Glomerular visceral epithelial cell (primary cell): Measurements from ENCODE around the gene AXIN2.

Source experiments
- DNase-seq: peaks from one replicate; pipeline ENCODE4 v3.0.0-alpha.2; 2016; ENCODE audit errors: extremely low spot score

Gene AXIN2, protein sequence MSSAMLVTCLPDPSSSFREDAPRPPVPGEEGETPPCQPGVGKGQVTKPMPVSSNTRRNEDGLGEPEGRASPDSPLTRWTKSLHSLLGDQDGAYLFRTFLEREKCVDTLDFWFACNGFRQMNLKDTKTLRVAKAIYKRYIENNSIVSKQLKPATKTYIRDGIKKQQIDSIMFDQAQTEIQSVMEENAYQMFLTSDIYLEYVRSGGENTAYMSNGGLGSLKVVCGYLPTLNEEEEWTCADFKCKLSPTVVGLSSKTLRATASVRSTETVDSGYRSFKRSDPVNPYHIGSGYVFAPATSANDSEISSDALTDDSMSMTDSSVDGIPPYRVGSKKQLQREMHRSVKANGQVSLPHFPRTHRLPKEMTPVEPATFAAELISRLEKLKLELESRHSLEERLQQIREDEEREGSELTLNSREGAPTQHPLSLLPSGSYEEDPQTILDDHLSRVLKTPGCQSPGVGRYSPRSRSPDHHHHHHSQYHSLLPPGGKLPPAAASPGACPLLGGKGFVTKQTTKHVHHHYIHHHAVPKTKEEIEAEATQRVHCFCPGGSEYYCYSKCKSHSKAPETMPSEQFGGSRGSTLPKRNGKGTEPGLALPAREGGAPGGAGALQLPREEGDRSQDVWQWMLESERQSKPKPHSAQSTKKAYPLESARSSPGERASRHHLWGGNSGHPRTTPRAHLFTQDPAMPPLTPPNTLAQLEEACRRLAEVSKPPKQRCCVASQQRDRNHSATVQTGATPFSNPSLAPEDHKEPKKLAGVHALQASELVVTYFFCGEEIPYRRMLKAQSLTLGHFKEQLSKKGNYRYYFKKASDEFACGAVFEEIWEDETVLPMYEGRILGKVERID

DNA sequence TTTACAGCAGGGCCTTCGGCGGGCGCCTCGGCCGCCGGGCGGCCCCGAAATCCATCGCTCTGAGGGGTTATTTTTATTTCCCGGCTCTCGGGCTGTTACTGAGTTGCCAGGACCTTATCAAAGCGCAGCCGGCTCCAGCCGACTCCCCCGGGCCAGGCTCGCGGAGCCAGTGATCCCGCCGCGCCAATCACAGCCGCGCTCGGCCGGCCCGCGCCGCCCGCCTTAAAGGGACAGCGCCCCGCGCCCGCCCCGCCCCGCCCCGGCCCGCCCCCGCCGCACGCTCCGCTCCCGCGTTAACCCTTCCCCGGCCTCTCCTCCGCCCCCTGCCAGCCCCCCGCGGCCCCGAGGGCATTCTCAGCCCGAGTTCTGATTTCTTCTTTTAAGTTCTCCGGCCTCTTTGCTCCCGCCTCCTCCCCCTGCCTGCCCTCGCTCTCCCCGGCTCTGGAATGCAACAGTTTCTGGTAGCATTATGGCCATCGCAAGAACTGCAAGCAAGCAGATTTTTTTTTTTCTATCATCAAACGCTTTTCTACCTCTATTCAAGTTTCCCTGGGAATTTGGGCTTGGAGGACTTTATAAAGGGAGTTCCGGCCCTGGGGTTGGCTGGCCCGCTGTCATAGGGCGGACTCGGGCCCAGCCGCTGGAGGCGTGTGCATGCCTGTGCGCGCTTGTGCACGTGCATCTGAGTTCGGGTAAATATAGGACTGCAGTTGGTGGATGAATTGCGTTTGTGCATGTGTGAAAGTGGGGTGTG, at the start of gene AXIN2:
AXIN2 (minus strand) TSS at position 197 of the 754 bp plus-strand sequence. CDS start 3,028 bp downstream, outside the sequence.
- DNase-seq: peak; percentile 90

DNA sequence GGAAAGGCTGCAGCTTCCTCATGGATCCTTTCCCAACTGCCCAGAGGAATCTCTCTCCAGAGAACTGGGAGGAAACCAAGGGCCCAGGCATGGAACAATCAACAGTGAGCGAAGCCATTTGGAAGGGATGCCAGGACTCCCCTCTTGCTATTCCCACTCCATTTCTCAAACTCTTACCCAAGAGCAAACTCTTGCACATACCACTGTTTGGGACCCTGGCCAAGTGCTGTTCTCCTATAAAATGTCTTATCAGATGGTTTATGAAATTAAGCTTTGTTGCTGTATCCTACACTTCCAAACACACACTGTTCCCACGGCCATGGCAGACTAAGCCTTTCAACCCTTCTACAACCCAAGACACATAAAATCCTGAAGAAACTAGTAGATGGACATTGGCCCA, 48.3 kb upstream of the AXIN2 start:
- no peak for DNase-seq

DNA sequence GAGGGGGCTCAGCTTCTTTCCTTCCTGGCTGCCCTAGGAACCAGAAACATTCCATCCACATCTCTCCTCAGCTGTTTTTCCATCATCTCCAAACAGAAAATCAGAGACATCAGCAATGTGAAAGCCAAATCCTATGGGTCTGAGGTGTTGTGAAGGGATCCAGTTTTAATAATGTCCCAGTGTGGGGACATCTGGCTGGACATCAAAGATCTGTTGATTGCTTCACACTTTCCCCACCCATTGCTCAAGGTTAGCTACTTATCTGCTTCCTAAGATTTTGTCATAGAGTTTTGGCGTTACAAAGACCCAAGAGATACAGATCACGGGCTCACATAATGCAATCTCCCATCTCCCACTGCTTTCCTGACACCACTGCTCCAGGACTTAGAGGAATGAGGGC, 47.8 kb upstream of the AXIN2 start:
- DNase-seq: no peak

DNA sequence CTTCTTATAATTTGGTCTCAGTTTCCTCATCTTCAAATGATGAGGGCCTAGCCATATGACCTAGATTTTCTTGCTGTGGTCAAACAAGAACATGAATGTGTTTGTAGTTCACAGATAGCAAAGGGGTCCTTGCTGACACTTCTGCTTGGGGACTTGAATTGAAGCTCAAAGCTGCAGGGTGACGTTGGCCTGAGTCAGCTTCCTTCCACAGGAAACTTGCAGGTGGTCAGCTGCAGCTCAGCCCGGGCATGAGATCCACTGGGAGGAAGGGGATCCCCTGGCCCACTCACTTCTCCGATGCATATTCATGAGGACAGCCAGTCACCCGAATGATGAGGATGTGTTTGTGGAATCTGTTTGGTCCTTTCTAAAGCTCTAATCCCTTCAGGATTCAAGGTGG, 42.6 kb upstream of the AXIN2 start:
- peak; percentile 11 for DNase-seq

DNA sequence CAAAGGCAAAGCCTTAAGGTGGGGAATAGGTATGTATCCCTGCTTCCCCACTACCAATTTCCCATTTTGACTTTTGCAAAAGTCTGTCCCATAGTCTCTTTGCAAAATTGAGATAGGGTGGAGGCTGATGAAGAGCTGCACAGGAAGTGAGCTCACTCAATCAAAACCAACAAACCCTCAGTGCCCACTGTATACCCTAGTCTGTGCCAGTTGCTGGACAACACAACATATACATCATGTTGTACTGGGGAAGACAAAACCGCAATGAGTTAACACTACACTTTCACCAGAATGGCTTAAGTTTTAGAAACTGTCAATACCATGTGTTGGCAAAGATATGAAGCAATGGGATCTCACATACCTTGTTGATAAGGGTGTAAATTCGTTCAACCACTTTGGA, 40.4 kb upstream of the AXIN2 start:
- DNase-seq: no peak

DNA sequence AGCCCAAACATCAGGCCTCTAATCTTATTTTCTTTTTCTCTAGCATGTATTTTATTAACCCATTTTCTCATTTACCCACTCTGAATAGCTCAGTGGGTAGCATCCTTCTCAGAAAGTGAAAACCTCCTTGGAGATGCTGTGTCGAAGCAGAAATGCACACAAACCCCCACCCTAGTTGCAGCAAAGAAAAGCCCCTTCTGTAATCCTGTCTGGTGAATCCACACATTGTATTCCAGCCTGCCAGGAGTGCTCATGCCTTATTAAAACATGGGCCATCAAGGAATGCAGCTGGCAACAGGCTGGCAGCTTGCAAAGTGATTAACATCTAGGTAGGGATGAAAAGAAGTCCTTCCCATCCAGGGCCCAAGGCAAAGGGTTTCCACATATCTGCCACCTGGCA, 39.7 kb upstream of the AXIN2 start:
- DNase-seq: no peak

DNA sequence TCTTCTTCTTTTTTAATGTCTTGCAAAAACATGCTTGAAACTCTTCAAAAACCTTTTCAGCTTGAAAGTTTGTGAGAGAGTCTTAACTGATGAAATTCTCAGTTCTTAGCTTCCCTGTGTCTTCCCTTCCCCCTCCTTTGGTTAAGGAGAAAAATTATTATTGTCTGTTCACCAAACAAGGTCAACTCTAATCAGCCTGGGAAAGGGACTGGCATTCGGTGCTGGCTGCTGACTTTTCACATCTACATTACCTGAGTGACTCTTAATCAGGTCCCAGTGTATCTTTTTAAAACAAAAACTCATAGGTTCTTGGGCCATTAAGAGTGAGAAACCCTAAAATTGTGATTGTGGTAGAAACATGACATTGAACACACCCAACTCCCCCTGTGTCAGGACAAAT, 39.1 kb upstream of the AXIN2 start:
- DNase-seq: no peak

DNA sequence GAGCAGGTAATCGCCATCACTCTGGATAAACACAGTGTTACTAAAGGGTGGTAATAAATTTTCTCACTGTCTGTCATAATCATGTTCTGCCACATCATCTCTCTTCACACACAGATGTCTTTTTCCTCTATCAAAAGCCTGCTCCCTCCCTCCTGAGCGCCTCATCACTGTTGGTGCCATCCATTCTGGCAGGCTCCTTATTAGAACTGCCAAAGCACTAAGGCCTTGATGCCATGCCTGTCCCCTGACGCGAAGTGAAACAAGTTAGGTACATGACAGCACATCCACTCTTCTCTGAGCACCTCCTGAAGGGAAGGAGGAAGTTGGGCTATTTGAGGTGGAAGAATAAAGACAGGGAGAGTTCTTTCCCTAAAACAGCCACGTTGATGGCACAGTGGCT, 38.2 kb upstream of the AXIN2 start:
- no peak for DNase-seq

DNA sequence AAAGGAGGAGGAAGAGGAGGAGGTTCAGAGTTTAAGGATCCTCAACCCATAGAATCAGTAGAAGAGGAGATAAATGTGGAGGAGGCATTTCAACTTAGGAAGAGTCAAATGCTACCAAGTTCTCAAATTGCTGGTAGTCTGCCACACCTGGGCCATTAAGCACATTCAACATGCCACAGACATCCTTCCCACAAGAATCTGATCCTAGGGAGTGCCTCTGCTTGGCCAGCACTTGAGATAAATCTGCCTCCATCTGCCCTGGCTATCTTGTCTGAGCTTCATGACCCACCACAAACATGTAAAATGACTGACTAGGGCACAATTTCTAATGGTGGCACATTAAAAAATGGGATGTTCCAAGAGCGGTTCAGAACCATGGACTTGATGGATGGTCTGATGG, 37.3 kb upstream of the AXIN2 start:
- no peak for DNase-seq

DNA sequence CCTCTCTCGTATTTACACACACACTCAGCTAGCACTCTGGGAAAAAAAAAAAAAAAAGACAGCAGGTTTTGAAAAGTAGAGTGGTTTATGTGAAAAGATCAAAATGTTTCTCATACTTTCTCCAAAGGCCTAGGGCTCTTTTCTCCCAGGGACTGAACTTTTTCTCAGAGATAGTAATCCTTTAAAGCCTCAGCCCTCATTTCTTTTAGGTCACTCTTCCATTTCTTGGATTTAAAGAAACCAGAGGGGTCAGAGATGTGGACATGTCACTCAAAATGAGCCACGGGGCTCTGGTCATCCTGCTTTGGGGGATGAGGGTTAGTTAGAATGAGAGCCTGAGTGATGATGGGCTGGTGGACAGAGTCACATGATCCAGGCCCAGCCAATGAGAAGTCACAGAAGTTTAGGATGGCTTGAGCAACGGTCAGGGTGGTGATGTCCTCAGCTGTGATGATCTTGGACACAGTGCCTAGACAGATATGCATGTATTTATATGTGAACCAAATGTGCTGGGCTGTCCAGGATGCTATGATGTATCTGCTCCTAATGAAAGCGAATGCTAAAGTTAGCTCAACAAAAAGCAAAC, 33.7 kb upstream of the AXIN2 start:
- DNase-seq: no peak

DNA sequence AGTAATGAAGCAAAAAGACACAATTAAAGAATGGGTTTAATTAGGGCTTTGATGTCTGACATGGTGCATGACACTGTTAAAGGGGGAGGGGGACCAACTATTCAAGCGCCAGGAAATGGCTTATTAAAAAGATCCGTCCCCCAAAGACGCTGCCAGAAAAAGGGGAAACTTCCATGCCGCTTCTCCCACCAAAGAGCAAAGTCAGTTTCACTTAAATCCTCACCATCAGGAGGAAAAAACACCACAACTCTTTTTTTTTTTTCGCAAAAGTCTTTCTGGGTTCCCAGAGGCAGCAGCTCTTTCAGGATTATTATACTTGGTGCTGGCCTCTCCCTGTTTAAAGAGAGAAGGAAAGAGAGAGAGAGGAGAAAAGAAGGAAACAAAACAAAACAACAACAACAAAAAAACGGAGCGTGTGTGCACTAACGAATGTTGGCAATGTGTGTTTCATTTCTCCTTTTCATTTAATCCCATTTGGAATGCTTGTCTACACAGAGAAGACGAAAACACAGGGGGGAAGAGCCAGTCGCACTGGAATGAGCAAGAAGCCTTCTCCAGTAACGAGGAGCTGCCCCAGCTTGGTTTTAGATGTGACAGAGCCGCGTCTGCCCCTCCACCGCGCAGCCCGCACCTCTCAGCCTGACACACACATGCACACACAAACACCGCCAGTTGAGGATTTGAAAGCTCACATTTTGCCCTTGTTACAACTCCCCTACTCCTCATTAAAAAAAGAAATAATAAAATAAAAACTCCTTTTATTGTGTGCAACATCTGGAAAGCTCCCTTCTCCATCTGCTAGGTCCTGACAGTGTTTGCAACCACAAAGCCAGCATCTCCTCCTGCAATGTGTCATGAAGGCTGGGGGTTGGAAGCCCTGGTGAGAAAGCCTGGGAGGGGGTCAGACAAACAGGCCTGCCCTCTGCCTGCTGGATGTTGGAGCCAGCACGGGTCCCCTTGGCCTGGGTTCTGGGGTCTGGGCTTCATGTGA, 32.7 kb upstream of the AXIN2 start:
- DNase-seq: no peak

DNA sequence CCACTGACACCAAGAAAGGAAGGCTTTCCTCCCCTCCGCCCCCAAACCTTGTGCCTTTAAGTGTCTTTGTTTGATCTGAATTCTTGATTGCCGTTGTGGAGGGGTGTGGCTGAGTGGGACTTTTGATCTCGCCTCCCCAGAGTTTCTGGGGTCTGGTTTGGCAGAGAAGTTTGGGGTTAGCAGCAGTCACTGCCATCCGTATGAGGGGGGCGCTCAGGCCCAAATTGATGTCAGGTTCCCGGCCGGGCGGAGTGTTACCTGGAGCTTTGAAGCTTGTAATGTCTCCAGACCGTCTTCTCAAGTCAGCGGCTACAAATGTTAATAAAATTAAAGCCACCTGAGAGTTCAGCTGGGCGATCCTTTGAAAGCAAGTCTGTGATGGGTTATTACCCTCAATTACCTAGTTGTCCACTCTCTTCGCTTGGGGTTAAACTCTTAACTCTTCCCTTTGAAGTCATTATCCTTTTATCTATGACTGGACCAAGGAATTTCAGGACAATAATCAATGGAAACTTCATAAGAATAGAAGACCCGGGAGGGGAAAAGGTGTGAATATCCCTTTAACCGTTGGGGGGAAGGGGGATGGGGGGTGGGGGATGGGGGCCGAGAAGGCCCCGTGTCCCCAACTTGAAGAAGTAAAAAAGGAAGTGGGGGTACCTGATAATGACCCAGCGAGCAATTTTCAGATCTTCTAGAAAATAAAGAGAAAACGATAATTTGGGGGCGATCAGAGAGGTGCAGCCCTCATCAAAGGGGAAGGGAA, 31.8 kb upstream of the AXIN2 start:
- no peak for DNase-seq

DNA sequence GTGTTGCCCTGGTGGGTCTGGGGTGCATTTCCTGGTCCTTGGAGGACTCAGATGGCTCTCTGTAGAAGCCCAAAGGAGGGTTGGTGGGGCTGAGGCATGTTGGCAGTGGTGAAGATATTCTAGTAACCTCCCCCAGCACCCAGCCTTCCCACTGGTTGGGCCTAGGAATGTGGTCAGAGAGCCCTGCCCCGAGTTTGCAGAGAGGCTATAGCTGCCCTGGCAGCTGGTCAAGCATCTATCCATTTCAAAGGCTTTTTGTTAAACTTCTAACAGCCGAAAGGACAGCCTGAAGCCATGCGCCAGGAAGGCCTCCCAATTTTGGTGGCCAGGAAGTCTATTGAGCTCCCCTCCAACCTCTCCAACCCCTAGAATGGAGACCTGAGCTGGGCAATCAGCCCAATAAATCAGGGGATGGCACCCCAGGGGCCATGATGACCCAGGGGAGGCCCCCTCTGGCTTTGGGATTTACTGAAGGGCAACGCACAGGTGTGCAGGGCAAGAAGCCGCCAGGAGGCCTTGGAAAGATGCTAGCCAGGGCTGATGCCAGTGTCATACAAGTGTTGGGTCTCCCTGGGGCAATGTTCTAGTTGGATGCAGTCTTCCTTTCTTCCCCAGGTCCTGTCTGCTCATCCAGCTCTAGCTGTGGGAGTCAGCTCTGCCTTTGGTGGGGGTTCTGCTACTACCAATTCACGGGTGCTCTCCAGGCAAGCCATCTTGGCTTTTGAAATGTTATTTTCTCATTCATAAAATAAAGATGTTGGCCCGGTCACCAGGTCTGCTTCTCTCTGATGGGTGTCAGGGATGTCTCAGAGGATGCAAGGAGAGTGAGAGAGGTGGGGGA, 30.9 kb upstream of the AXIN2 start:
- DNase-seq: no peak

DNA sequence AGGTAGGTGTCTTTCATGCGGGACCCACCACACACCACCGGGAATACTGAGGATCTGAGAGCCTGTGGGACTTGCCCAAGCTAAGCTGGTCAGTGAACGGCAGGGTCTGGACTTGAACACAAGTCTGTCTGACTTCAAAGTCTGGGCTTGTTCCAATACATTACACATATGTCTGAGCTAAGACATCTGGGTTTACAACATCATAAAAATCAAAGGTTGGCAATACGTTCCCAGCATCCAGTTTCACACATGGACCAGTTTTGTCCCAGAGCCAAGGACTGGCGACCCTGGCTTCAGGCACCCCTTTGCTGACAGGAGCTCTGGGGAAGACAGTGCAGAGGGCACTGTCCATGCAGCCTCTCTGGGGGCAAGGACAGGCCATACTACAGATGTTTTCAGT, 27.9 kb upstream of the AXIN2 start:
- DNase-seq: no peak

DNA sequence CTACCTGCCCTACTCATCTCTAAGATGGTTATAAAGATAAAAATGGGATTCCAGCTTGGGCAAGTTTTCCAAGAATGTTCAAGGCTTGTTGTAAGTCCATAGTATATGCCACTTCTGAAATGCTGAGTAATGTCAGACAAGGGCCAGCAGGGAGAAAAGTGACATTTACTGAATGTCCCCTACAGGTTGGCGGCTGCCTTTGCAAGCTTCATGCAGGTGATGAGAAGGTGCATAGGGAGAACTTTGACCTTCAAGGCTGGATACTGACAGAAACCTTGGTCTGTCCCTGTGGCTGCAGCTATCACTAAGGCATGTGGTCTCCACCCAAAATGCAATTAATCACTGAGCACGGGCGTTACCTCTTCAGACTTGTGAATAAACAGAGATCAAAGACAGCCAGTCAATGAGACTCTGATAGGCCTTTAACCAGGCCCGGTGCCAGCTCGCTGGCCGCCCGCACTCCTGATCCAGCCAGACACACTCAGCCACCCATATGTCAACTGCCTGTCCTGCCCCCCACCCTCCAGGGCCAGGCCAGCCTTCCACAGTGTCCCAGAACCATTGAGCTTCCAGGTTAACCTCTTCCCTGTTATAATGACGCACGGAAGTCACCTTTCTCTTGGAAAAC, 26.8 kb upstream of the AXIN2 start:
- no peak for DNase-seq

DNA sequence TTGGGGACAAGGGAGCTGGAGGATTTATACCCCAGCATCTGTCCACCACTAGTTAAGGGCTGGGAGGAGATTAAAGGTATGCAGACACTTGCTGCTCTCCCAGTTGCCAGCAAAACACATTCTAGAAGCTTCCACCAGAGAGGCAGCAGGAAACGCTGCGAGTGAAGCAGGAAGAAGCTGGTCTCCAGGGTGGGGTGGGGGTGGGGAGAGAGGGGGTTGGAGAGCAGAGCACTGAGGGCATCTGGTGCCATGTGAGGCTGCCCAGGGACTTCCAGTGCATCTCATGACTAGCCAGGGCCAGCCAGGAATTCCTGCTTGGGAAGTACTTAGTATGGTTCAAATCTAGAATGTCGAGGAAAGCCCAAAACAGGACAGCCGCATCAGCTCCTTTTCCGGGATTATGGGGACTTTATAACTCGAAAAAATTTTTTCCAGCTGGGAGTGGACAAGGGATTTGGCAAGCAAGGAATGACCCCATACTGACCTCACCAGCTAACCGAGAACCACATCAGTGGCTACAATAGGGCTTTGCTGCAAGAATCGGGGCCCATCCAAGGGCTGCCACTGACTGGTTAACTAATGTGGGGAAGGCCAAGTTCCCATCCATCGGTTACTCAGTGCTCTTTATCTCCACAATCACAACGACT, 26.2 kb upstream of the AXIN2 start:
- no peak for DNase-seq

DNA sequence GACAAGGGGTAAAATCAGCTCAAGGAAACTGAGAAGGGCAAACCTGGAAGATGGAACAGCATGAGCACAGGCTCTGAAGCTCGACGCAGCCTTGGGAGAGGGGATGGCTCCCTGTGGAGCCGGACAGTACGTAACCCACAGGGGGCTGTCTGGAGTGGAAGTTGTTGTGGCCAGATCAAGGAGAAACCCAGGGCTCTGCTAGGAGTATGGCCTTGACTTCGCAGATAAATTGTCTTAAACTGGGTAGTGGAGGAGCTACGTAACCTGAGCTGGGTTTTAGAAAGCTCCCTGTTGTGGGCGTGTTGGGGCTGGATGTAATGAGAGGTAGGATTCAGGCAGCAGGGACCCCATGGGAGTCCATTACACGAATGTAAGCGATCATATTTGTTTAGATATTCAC, 25.5 kb upstream of the AXIN2 start:
- no peak for DNase-seq
